GM21619 (cell line): ENCODE results near the gene LTBP2.

ENCODE experiments used
- ATAC-seq: cut with Tn5 transposase; IDR thresholded peaks from one replicate; pipeline ENCODE4 v1.9.1; 2021; ENCODE audit not compliant: unreplicated experiment

The LTBP2 gene

DNA sequence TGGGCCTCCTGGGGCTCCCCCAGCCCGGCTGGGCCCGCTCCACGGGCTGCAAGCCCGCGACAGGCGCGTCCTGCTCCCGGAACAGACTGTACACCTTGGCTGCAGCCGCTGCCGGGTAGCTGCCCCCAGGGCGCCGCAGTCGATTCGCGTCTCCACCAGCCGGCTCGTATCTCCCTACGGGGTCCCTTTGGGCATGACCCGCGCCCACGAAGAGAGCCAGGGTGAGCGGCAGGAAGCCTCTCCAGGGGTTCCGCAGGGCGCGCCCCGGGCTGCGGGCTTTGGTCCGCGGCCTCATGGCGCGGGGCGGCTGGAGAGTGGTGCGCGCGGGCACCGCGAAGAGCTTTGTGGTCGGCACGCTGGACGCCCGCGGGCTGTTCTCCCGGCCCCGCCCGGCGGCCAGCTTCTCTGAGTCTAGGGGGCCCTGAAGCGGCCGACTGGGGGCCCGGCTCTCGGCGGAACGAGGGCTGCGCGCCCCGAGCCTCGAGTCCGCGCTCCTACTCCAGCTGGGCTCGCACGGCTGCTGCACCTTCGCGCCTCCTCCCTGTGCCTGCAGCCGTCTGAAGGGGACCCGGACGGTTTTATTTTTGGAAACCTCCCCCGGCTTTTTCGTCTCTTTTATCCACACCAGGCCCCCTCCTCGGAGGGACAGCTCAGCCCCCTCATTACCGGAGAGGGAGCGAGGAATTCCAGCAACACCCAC is at the start of gene LTBP2:
TSS of gene LTBP2 (minus strand) at position 588 of the 700 bp plus-strand sequence. CDS start at position 295, 293 bp downstream.
- ATAC-seq: no peak

DNA sequence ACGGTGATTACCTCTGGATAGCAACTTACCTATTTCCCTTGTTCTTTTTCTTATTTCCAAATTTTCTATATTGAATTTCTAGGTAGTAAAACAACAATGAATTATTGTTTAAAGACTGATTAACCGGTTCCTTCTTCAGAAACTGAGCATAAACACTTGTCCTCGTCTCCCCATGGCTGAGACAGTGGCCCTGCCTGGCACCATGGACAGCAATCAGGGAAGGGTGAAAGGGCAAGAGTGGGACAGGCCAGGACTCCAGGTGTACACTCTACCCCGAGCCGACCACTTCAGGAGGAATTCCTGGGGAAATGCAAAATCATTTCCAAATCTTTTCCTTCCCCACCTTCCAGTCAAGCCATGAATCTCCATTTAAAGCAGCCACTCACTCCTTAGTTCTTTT is 48.8 kb upstream of the LTBP2 start:
- no peak for ATAC-seq

DNA sequence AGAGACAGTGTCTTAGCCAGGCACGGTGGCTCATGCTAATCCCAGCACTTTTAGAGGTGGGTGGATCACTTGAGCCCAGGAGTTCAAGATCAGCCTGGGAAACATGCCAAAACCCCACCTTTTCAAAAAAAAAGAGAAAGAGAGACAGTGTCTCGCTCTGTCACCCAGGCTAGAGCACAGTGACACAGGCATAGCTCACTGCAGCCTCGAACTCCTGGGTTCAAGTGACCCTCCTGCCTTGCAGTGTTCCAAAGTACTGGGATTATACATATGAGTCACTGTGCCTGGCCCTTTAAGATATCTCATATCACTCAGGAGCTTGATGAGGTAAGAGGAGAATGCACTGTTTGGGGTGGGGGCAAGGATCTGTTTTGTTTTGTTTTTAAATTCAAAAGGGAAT is 48.1 kb upstream of the LTBP2 start:
- no peak for ATAC-seq

DNA sequence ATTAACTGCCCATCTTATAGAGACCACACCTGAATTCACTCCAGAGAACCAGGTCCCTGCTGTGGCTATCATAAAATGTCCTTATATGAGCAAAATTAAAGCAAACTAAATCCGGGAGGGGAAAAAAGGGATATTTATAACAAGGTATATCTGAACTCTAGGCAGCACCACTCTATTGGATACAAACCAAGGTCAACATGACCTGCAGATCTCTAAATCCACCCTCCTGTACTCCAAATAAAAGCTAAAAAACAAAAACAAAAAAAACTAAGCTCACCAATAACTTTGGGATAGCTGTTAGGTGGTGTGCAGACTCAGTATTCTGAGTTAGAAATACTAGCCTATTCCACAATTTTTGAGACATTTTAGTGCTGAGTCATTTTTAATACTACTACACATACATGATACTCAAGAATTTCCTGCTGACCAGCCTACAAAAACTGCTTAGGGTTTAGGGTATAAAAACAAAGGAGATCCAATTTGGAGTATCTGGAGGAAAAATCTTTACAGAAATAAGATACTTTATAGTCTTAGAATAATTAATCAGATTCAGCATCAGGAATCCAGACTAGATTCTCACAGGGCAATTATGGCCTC is 46.6 kb upstream of the LTBP2 start:
- no peak for ATAC-seq

DNA sequence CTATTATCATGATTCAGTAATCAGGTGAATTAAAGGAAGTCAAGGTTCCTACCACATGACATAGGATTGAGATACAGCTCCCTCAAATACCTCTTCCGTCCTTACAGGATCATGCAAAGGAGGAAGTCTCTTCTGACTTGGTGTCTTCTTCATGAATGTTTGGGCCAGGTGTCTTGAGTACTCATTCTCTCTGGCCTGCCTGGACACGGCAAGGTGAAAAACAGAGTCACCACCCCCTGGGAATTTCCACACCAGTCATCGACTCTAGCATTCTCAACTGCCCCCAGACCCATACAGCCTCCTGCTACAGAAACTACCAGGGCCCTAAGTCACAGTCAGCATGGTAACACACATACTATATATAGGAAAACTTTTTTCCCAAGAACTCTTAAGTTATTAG is 44.9 kb upstream of the LTBP2 start:
- ATAC-seq: no peak

DNA sequence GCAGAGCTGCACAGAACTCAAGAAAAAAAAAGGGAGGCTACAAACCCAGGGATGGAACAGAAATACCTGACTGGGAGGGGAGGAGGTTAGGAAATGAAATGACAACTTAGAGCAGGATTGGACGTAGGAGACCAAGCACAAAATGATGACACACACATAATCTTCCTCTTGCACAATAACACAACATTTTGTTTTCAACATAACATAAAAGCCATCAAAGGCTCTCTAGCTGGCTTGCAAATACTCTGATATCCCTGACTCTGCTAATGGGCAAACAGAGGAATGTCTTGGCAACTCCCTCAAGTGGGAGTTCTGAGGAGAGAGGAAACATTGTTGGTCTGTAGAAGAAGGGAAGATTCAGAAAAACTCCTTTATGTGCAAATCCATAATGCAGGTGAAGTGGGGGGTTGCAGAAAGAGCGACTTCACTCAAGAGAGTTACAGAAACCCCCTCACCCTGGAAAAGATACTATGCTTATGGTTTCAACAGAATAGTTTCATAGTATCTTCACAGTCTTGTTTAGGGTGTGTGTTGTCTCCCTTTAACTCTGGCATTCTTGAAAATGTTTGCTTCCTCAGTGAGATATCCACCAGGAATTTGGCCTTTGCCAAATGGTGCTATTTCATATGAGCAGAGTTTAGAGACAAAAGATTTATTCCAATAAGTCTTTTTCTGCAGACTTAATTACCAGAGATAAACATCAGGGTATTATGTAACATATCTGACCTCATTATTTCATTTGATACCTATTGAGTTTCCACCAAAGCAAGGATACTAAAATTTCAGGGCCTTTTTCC is 43.8 kb upstream of the LTBP2 start:
- no peak for ATAC-seq

DNA sequence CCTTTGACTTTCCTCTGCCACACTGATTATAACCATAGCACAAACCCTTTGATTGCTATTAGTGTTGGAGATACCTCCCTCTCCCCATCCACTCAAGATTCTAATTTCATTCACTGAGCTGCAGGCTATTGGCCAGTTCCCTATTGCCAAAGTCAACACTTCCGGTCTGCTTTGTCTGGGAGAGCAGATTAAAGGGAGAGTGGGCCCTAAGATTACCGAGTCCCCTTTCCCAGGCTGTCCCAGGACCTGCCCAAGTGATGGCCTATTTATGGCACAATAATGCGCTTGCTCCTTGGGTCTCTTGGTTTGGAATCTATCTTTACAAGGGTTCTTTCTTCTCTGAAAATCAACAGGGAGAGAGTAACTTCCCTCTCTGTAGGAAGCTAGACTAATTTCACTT is 42.9 kb upstream of the LTBP2 start:
- ATAC-seq: no peak

DNA sequence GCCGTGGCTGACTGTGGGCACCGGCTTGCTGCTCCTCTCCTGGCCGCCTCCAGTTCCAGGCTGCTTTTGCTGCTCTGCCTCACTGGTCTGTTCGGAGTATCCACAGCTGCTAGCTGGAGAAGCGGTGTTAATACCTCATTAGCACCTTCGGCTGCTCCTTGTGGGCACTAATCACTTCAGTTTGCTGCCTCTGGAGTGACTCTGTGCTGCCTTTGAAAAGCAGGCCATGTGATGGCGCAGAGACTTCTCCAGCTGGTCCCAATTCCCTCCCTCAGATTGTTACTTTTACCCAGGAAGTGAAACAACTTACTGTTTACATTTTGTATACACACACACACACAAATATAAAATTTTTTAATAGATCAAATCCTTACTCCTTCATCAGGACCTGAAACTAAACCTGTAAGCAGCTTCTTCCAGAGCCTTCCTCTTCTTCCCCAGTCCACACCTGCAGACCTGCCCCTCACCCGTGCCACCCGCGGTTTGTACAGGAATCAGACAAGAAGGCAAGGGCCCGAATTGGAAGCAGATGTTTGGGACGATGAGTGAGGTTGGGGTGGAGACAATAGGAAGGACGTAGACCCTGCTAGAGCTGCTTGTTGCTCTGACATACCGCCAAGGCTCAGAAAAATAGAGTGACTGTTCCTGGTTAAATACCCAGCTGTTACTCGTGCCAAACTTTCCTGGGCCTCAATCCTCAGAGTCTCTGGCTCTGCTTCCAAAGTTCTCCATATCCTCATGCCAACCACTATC is 41.5 kb upstream of the LTBP2 start:
- ATAC-seq: no peak

DNA sequence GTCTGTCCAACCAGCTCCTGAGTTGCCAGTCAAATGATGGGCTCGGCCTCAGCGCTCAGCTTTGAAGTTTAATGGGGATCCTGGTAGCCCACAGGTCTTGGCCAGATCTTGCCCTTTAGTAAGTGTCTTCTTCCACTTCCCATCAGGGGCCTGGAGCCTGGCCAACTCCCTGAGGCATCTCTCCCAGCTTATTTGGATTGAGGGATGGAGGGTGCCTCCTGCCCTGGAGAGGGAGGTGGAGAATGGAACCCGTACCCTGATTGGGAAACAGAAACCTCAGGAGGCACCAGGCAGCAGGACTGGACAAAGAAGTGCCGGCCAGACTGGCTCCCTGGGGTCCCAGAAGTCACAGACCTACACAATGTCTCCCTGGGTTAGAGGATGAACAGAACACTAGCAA is 40.5 kb upstream of the LTBP2 start:
- ATAC-seq: no peak

DNA sequence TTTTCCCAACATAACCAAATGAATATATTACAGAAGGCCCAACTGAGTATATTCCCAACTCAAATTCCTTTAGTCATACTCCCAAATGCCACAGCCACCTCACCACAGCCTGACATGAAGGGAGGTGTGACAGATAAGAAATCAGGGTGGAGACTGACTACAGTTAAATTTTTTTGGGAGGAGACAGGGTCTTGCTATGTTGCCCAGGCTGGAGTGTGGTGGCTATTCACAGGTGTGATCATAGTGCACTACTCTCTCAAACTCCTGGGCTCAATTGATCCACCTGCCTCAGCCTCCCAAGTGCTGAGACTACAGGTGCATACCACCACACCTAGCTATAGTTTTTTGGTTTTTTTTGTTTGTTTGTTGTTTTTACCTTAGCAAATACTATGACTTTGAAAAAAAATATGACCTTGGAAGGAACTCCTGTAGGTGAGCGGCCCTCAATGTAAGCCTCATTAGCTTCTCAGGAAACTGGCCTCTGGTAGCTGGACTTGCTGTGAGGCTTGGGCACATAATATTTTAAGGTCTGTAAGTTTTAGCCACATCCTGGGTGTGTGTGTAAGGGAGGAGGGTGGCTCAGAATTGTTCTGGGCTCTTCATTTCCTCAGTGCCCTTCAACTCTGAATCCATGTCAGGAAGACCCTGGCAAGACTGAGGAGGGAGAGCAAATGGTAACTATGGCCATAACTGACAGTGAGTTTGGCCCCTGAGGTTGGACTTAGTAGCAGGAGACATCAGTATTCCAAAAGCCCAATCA is 39.1 kb upstream of the LTBP2 start:
- no peak for ATAC-seq

DNA sequence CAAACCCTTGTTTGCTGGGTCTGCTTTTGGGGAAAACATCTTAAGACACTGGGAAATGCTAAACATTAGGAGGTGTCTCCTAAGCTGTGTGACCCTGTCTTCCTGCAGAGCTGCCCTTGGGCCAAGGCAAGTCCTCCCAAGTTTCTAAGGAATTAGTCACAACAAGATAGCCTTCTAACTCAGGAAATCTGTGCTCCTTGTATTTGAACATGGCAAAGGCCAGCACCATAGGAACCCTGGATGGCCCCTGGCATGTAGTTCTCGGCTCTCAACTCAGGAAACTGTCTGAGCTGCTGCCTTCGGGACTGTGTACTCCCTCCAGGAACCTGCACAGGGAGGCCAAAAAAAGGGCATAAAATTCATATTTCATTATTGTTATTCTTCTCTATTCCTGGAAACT is 37.6 kb upstream of the LTBP2 start:
- no peak for ATAC-seq

DNA sequence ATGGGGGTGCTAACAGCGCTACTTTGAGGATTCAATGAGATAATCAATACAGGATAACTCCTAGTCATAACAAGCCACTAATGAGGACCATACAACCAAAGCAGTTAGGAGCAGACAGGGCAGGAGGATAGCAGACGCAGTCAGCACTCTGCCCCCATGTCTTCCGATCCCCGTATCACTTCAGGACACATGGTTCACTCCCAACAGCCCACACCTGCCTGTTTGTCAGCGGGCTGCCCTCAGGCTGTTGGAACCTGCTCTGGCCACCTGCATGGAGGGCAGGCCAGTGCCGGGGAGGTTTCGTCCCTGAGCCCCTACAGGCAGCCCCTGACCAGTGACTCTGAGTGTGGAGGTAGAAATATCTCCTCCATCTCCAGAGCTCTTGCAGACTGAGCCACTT is 37.1 kb upstream of the LTBP2 start:
- ATAC-seq: no peak

DNA sequence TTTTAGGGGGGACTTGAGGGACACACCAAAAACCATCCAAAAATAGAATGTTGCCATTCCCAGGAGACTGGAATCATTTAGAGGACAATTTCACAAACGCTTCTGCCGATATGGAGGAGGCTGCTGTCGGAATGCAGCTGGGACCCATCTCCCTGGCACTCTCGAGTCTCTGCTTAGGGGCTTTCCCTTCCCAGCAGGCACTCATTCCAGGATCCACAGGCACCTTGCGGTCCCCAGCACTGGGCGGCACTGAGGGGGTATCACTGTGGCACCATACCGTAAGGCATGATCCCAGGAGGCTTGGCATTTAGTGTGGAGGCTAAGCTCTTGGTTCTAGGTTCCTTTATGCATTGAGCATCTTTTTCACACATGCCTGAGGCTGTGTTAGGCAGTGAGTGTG is 36.6 kb upstream of the LTBP2 start:
- no peak for ATAC-seq

DNA sequence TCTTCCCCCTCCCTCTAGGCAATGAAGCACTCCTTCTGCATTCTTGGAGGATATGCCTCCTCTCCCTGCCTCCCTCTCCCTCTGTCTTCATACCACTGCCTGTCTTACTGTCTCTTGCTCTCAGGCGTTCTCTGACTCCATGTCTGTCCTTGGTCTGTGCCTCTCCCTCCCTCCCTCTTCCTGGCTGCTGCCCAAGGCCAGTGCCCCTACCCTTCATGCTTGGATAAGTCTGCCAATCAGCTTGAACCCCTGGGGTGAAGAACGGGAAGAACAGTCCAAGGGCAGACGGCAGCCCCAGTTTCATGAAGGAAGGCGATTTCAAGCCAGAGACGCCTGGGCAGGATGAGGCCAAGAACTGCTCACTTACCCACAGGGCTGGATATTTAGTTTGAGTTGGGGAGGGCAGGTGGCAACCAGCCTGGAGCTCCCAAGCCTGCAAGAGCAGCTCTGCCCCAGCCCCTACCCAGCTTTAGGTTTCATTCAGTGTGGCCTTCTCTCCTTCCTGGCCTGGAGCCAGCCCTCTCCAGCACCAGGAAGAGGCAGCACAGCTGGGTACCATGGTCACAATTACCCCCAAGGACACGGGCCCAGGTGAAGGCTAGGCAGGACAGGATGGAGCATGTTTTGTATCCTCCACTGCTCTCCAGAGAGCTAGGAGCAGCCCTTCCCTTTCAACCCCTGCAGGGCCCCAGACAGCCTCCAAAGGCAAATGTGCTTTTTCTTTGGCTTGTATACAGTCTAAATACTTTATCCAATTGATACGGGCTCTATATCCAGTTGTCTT is 35.8 kb upstream of the LTBP2 start:
- no peak for ATAC-seq

DNA sequence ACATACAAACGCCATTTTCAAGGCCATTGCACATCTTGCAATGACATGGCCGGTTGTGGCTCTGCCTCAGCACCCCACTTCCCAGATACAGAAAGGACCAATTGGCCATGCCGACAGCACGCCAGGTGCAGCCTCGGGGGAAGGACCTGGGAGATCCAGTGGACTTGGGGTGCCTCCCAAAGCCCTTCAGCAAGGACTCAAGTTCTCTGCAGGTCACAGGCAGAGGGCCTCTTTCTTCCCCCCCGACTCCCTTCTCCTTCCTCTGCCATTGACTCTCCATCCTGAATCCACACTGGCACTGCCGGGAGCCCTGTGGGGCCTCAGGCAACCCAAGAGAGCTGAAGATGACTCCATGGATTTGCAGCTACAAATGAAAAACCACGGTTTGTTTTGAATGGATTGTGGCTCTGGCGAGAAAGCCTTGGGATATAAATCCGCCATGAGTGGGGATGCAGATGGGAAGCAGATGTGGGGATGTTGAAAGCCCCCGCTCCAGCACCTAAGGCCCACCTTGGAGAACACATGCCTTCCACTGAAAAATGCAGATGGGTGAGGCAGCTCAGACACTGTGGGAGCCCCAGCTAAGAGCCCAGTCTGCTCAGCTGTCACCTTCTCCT is 35.1 kb upstream of the LTBP2 start:
- no peak for ATAC-seq

DNA sequence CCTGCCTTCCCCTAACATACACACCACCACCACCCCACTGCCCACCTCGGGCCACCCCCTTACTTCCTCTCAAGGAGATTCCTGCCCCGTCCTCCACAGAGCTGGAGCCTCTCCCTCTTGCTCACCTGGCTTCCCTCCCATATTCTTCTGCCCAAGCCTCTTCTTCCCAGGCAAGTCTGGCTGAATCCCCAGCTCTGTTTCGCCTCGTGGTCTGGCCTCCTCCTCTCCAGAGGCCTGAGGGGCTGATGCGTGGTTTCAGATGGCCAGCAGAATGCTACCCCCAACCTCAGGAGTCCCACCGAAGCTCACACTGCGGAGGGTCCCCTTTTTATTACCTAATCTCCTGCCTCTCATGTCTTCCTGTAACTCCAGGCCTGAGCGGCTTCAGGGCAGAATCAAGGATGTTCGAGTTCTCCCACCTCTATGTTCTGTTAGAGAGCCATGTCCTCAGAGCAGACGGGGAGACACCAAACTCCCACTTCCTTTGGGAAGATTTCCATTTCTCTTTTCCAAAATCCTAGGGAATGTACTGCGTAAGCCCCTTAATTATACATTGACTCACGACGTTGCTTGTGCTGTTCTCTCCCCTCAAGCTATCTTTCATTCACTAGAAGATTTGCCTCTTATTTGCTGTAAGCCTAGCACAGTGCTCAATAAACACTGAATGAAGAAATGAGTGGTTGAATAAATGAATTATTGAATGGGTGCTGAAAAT is 33.9 kb upstream of the LTBP2 start:
- ATAC-seq: no peak

DNA sequence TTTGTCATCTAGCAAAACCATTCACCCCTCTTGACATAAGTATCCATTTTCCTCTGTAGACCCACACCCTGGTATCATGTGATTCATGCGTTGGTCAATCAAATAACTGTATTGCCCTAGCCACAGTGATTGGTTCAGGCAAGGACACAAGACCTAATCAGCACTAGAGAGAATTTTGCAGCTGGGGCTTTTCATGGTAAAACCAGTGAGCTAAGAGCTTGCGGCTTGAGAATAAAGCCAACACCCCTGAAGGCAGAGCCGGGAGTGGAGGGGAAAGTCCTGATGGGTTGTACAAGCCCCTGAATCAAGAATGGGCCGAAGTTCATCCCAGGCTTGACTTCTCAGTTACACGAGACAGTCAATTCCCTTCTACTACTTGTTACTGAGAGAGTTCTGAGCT is 33.2 kb upstream of the LTBP2 start:
- no peak for ATAC-seq

DNA sequence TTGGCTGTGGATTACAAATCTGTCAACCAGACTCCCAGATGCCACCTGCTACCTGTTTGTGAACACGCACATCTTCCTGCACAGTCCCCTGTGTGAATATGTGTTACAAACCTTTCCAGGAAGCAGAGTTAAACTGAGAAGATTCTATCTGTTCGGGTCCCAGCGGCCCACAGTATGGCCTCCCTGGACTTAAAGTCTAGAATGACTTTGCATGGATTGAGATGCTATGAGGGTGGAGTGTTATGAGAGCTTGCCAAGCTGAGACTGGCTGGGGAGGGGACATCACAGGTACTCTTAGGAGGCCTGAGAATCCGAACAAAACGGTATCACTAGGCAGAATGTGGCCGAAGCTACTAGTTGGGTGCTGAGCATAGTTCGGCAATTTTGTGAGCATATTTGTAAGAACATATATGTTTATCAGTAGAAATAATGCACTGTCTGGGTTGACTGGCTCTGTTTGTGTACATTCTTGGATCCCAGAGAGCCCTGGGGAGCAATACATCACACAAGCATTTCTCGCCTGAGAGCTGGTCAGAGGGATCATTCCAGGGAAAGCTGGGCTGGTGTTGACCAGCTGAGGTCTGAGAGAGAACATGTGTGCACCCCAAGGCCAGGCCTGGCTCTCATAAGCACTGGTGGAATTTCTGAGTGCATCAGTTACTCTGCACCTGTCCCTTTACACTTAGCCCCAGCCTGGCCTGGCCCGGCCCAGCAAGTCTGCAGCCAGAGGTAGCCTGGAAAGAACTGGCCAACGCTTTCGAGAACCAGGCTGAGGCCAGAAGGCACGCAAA is 29.8 kb upstream of the LTBP2 start:
- no peak for ATAC-seq
